ENCODE data around the gene TENM4. TPM values are rescaled to one million over a fixed set of nuclear protein-coding genes. Genes with fewer than 3 reads are reported as not detected.

TENM4 gene
- total RNA-seq, 1 experiment from 2014 or later = 25.0 TPM

DNA sequence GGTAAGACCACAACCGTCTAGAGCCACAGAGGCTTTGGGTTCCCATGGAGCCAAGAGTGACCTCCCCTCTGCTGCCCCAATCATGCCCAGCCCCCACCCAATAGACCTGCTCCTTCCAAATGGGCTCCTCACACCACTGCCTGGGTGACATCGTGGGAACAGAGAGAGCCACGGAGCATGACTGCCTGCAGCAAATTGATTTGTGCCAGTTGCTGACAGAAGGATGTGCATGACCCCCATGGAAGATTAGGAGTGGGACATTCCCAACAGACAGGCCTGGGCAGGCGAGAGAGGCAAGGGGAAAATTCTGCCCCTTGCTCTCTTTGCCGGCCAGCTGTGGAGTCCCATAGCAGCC, 88.5 kb downstream of the TENM4 start:
- no peak; the same call in 1 of the 2 replicates for ATAC-seq
- no peak overlapping the region for H3K4me3 Mint-ChIP-seq

DNA sequence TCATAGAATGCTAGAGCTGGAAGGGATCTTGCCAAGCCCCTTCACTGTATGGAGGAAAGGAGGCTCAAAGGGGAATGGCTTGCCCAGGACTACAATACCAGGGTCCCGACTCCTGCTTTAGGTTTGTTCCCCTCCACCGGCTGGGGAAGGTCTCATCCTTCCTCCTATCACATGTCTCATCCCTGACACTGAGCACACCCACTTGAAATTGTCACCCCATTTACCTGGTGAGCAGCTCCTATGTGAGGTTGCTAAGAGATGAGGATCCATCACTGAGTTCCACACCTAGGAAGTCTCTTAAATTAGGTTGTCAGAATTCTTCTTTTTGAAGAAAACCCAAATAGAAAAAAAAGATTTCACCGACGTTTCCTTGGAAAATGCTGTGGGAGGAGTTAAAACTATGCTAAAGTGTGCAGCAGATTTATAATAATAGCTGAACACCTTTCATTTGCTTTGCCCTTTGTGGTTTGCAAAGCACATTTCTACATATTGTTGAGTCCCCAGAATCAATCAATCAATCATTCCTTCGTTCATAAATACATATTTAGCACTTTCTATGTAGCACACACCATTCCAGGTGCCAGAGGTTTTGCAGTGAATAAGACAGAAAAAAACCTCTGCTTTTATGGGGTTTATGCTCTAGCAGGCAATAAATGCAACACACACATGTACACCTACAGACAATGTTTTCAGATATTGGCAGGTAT, 91.7 kb downstream of the TENM4 start:
- ATAC-seq (no peak), DNase-seq (ENCODE audit: low spot score) (no peak)
- H3K9me3 Mint-ChIP-seq = no peaks in the 10 kb centered on the region
- CTCF ChIA-PET = interaction anchor here (0.7 kb wide), 1 partner anchor 52 kb away, joined by 3 read pairs; no protein-coding TSS in a partner anchor
- H3K27me3 Mint-ChIP-seq (ENCODE audit: low read depth) = no peaks in the 10 kb centered on the region
- no peak overlapping the region for H3K27ac Mint-ChIP-seq
- peaks cover 34% of the 10 kb centered on the region for H3K4me1 Mint-ChIP-seq
- H3K4me3 Mint-ChIP-seq = no peak overlapping the region
- H3K36me3 Mint-ChIP-seq = no peaks in the 10 kb centered on the region
- TF ChIP-seq FOXK1 (CRISPR knock-in tag; IDR thresholded peaks at IDR 0.05) (no peak), IRF2 (CRISPR knock-in tag; IDR thresholded peaks at IDR 0.05; ENCODE audit: borderline replicate concordance, low read depth) (no peak), OVOL2 (CRISPR knock-in tag; IDR thresholded peaks at IDR 0.05; ENCODE audit: borderline replicate concordance) (no peak), NR2C2 (CRISPR knock-in tag; IDR thresholded peaks at IDR 0.05) (no peak), MYBL2 (CRISPR knock-in tag; IDR thresholded peaks at IDR 0.05) (no peak), NR1H2 (CRISPR knock-in tag; IDR thresholded peaks at IDR 0.05) (no peak), ETV6 (CRISPR knock-in tag; IDR thresholded peaks at IDR 0.05) (no peak), TCF7 (CRISPR knock-in tag; IDR thresholded peaks at IDR 0.05; ENCODE audit: low read depth) (no peak), JAZF1 (CRISPR knock-in tag; IDR thresholded peaks at IDR 0.05) (no peak), ZNF121 (CRISPR knock-in tag; IDR thresholded peaks at IDR 0.05) (no peak)
- TF ChIP-seq, protein P1, sequence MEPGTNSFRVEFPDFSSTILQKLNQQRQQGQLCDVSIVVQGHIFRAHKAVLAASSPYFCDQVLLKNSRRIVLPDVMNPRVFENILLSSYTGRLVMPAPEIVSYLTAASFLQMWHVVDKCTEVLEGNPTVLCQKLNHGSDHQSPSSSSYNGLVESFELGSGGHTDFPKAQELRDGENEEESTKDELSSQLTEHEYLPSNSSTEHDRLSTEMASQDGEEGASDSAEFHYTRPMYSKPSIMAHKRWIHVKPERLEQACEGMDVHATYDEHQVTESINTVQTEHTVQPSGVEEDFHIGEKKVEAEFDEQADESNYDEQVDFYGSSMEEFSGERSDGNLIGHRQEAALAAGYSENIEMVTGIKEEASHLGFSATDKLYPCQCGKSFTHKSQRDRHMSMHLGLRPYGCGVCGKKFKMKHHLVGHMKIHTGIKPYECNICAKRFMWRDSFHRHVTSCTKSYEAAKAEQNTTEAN (CRISPR knock-in tag; IDR thresholded peaks at IDR 0.05) = no peak
- TF ChIP-seq, protein P2, sequence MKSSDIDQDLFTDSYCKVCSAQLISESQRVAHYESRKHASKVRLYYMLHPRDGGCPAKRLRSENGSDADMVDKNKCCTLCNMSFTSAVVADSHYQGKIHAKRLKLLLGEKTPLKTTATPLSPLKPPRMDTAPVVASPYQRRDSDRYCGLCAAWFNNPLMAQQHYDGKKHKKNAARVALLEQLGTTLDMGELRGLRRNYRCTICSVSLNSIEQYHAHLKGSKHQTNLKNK (CRISPR knock-in tag; IDR thresholded peaks at IDR 0.05) = no peak
- TF ChIP-seq, protein P3, sequence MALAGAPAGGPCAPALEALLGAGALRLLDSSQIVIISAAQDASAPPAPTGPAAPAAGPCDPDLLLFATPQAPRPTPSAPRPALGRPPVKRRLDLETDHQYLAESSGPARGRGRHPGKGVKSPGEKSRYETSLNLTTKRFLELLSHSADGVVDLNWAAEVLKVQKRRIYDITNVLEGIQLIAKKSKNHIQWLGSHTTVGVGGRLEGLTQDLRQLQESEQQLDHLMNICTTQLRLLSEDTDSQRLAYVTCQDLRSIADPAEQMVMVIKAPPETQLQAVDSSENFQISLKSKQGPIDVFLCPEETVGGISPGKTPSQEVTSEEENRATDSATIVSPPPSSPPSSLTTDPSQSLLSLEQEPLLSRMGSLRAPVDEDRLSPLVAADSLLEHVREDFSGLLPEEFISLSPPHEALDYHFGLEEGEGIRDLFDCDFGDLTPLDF (CRISPR knock-in tag; IDR thresholded peaks at IDR 0.05) = no peak
- POLR2A ChIA-PET = no interaction called here

More for the DNA sequence above, 88.5 kb downstream of the TENM4 start:
- Mint-ChIP-seq H3K9me3 (peaks cover 3% of the 10 kb centered on the region; the same call in 1 of the 2 replicates), H3K27me3 (ENCODE audit: low read depth) (no peaks in the 10 kb centered on the region), H3K27ac (peak overlapping the region; percentile 5; the same call in 1 of the 2 replicates), H3K36me3 (no peaks in the 10 kb centered on the region), H3K4me1 (peaks cover 10% of the 10 kb centered on the region)
- no peak for DNase-seq (ENCODE audit: low spot score)
- ChIA-PET CTCF (no interaction called here), POLR2A (no interaction called here)
- TF ChIP-seq, protein P1 (CRISPR knock-in tag; IDR thresholded peaks at IDR 0.05) = no peak
- TF ChIP-seq, protein P4, sequence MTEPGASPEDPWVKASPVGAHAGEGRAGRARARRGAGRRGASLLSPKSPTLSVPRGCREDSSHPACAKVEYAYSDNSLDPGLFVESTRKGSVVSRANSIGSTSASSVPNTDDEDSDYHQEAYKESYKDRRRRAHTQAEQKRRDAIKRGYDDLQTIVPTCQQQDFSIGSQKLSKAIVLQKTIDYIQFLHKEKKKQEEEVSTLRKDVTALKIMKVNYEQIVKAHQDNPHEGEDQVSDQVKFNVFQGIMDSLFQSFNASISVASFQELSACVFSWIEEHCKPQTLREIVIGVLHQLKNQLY (CRISPR knock-in tag; IDR thresholded peaks at IDR 0.05) = no peak
- TF ChIP-seq, protein P5, sequence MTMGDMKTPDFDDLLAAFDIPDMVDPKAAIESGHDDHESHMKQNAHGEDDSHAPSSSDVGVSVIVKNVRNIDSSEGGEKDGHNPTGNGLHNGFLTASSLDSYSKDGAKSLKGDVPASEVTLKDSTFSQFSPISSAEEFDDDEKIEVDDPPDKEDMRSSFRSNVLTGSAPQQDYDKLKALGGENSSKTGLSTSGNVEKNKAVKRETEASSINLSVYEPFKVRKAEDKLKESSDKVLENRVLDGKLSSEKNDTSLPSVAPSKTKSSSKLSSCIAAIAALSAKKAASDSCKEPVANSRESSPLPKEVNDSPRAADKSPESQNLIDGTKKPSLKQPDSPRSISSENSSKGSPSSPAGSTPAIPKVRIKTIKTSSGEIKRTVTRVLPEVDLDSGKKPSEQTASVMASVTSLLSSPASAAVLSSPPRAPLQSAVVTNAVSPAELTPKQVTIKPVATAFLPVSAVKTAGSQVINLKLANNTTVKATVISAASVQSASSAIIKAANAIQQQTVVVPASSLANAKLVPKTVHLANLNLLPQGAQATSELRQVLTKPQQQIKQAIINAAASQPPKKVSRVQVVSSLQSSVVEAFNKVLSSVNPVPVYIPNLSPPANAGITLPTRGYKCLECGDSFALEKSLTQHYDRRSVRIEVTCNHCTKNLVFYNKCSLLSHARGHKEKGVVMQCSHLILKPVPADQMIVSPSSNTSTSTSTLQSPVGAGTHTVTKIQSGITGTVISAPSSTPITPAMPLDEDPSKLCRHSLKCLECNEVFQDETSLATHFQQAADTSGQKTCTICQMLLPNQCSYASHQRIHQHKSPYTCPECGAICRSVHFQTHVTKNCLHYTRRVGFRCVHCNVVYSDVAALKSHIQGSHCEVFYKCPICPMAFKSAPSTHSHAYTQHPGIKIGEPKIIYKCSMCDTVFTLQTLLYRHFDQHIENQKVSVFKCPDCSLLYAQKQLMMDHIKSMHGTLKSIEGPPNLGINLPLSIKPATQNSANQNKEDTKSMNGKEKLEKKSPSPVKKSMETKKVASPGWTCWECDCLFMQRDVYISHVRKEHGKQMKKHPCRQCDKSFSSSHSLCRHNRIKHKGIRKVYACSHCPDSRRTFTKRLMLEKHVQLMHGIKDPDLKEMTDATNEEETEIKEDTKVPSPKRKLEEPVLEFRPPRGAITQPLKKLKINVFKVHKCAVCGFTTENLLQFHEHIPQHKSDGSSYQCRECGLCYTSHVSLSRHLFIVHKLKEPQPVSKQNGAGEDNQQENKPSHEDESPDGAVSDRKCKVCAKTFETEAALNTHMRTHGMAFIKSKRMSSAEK (CRISPR knock-in tag; IDR thresholded peaks at IDR 0.05; ENCODE audit: borderline replicate concordance) = no peak
- TF ChIP-seq FOXP1 (CRISPR knock-in tag; IDR thresholded peaks at IDR 0.05; ENCODE audit: borderline replicate concordance) = no peak
- TF ChIP-seq, protein P6, sequence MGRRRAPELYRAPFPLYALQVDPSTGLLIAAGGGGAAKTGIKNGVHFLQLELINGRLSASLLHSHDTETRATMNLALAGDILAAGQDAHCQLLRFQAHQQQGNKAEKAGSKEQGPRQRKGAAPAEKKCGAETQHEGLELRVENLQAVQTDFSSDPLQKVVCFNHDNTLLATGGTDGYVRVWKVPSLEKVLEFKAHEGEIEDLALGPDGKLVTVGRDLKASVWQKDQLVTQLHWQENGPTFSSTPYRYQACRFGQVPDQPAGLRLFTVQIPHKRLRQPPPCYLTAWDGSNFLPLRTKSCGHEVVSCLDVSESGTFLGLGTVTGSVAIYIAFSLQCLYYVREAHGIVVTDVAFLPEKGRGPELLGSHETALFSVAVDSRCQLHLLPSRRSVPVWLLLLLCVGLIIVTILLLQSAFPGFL (CRISPR knock-in tag; IDR thresholded peaks at IDR 0.05; ENCODE audit: borderline replicate concordance) = no peak
- no peak for TF ChIP-seq KAT7 (CRISPR knock-in tag; IDR thresholded peaks at IDR 0.05; ENCODE audit: borderline replicate concordance)

All from WTC11 (cell line).